Rectal smooth muscle tissue (tissue), 1 donor: ENCODE measurements around the gene MAP2K5.
A peak's percentile ranks its signal among the peaks of the same experiment; 100 is the strongest.

Source experiments
- H3K27ac ChIP-seq: one replicate; pipeline ENCODE4 v1.7.0; 2013; ENCODE audit warnings: low read depth, low read length, inconsistent platforms
- H3K27me3 ChIP-seq: one replicate; pipeline ENCODE4 v1.7.0; 2013; ENCODE audit warnings: low read length; ENCODE audit not compliant: control insufficient read depth, insufficient read depth
- H3K36me3 ChIP-seq: one replicate; pipeline ENCODE4 v1.7.0; 2013; ENCODE audit warnings: low read length; ENCODE audit not compliant: control insufficient read depth, insufficient read depth
- H3K4me1 ChIP-seq: one replicate; pipeline ENCODE4 v1.7.0; 2013; ENCODE audit warnings: low read length; ENCODE audit not compliant: control insufficient read depth, insufficient read depth
- H3K4me3 ChIP-seq: one replicate; pipeline ENCODE4 v1.7.0; 2013; ENCODE audit warnings: low read length
- H3K9ac ChIP-seq: one replicate; pipeline ENCODE4 v1.7.0; 2013; ENCODE audit warnings: low read length

Gene MAP2K5

GRCh38 chr15:67823314-67824196, 281.1 kb downstream of the MAP2K5 start:
- H3K9ac ChIP-seq = no peak overlapping the region
- H3K4me3 ChIP-seq = no peak overlapping the region
- no peaks in the 10 kb centered on the region for H3K36me3 ChIP-seq
- no peak overlapping the region for H3K27ac ChIP-seq
- H3K4me1 ChIP-seq = no peaks in the 10 kb centered on the region
- H3K27me3 ChIP-seq = peaks cover 68% of the 10 kb centered on the region

GRCh38 chr15:67824197-67824968, 281.9 kb downstream of the MAP2K5 start:
- no peak overlapping the region for H3K27ac ChIP-seq
- H3K4me1 ChIP-seq = no peaks in the 10 kb centered on the region
- no peak overlapping the region for H3K4me3 ChIP-seq
- no peak overlapping the region for H3K9ac ChIP-seq
- H3K36me3 ChIP-seq = no peaks in the 10 kb centered on the region
- peaks cover 71% of the 10 kb centered on the region for H3K27me3 ChIP-seq

- Histone ChIP-seq H3K4me1 (no peaks in the 10 kb centered on the region), H3K27me3 (peaks cover 72% of the 10 kb centered on the region), H3K4me3 (peak within 1 kb of the TSS; percentile 36)
Observed at GRCh38 chr15:67824976-67825880, 282.7 kb downstream of the MAP2K5 start, which contains the start of gene SKOR1. SKOR1 (plus strand) TSS chr15:67825509; CDS start chr15:67825603, 94 bp downstream.

GRCh38 chr15:67825881-67826716, 283.6 kb downstream of the MAP2K5 start:
- peaks cover 70% of the 10 kb centered on the region for H3K27me3 ChIP-seq
- no peak overlapping the region for H3K27ac ChIP-seq
- no peak overlapping the region for H3K9ac ChIP-seq
- no peaks in the 10 kb centered on the region for H3K36me3 ChIP-seq
- H3K4me1 ChIP-seq = no peaks in the 10 kb centered on the region
- peak overlapping the region; percentile 1 for H3K4me3 ChIP-seq

More at GRCh38 chr15:67824976-67825880, 282.7 kb downstream of the MAP2K5 start, which contains the start of gene SKOR1:
- H3K9ac ChIP-seq = no peak within 1 kb of the TSS
- no peak within 1 kb of the TSS for H3K27ac ChIP-seq
- H3K36me3 ChIP-seq = no peaks in the 10 kb centered on the region

- no peak overlapping the region for H3K9ac ChIP-seq
- no peaks in the 10 kb centered on the region for H3K4me1 ChIP-seq
- H3K27ac ChIP-seq = no peak overlapping the region
- peaks cover 68% of the 10 kb centered on the region for H3K27me3 ChIP-seq
- no peaks in the 10 kb centered on the region for H3K36me3 ChIP-seq
- H3K4me3 ChIP-seq = no peak overlapping the region
Observed at GRCh38 chr15:67826717-67827561, 284.4 kb downstream of the MAP2K5 start.

GRCh38 chr15:67827562-67828277, 285.2 kb downstream of the MAP2K5 start:
- Histone ChIP-seq H3K4me1 (no peaks in the 10 kb centered on the region), H3K36me3 (no peaks in the 10 kb centered on the region), H3K9ac (no peak overlapping the region), H3K4me3 (no peak overlapping the region), H3K27me3 (peaks cover 69% of the 10 kb centered on the region), H3K27ac (no peak overlapping the region)

GRCh38 chr15:67828278-67828968, 285.9 kb downstream of the MAP2K5 start:
- H3K36me3 ChIP-seq = no peaks in the 10 kb centered on the region
- no peaks in the 10 kb centered on the region for H3K4me1 ChIP-seq
- peaks cover 74% of the 10 kb centered on the region for H3K27me3 ChIP-seq
- H3K4me3 ChIP-seq = peak overlapping the region; percentile 7
- H3K27ac ChIP-seq = no peak overlapping the region
- H3K9ac ChIP-seq = no peak overlapping the region

GRCh38 chr15:67828969-67829646, 286.6 kb downstream of the MAP2K5 start:
- H3K4me3 ChIP-seq = no peak overlapping the region
- no peak overlapping the region for H3K9ac ChIP-seq
- no peaks in the 10 kb centered on the region for H3K36me3 ChIP-seq
- peaks cover 73% of the 10 kb centered on the region for H3K27me3 ChIP-seq
- H3K4me1 ChIP-seq = peaks cover 3% of the 10 kb centered on the region
- H3K27ac ChIP-seq = no peak overlapping the region

GRCh38 chr15:67829647-67830504, 287.4 kb downstream of the MAP2K5 start:
- no peaks in the 10 kb centered on the region for H3K36me3 ChIP-seq
- H3K27me3 ChIP-seq = peaks cover 73% of the 10 kb centered on the region
- peaks cover 3% of the 10 kb centered on the region for H3K4me1 ChIP-seq
- H3K27ac ChIP-seq = no peak overlapping the region
- H3K4me3 ChIP-seq = no peak overlapping the region
- H3K9ac ChIP-seq = no peak overlapping the region
